ENCODE data around the gene PLAGL1.

GRCh38 chr6:144049386-144049785 lies 41.3 kb upstream of the PLAGL1 start:
- TF ChIP-seq CTCF (IDR thresholded peaks at IDR 0.05) (no peak), POLR2A (IDR thresholded peaks at IDR 0.05) (no peak)

All from lower leg skin (tissue), 3 donors.